HG02970 (cell line): ENCODE measurements around the gene SMARCD3.

ENCODE experiments used
- ATAC-seq: cut with Tn5 transposase; IDR thresholded peaks from one replicate; pipeline ENCODE4 v1.9.1; 2021; ENCODE audit warnings: mild to moderate bottlenecking, moderate library complexity, moderate number of reproducible peaks; ENCODE audit not compliant: unreplicated experiment, low FRiP score

The SMARCD3 gene

GRCh38 chr7:151273651-151274390 is 25.3 kb upstream of the SMARCD3 start:
- ATAC-seq, result no peak

- ATAC-seq, result no peak
Observed at GRCh38 chr7:151272877-151273276, 24.4 kb upstream of the SMARCD3 start.

GRCh38 chr7:151272405-151272804 is 23.9 kb upstream of the SMARCD3 start:
- ATAC-seq, result no peak

GRCh38 chr7:151271699-151272355 is 23.3 kb upstream of the SMARCD3 start:
- ATAC-seq, result no peak

GRCh38 chr7:151269511-151269910 is 21.0 kb upstream of the SMARCD3 start:
- no peak for ATAC-seq

- ATAC-seq, result no peak
Observed at GRCh38 chr7:151265351-151265931, 16.9 kb upstream of the SMARCD3 start.

- ATAC-seq, result no peak
Observed at GRCh38 chr7:151264615-151265014, 16.1 kb upstream of the SMARCD3 start.

- no peak for ATAC-seq
Observed at GRCh38 chr7:151261529-151261928, 13.0 kb upstream of the SMARCD3 start.

GRCh38 chr7:151260883-151261282 is 12.4 kb upstream of the SMARCD3 start:
- no peak for ATAC-seq

- ATAC-seq, result no peak
Observed at GRCh38 chr7:151260471-151260870, 12.0 kb upstream of the SMARCD3 start.

GRCh38 chr7:151257990-151258389 is 9.5 kb upstream of the SMARCD3 start:
- no peak for ATAC-seq

GRCh38 chr7:151256410-151257045 is 8.0 kb upstream of the SMARCD3 start:
- ATAC-seq, result no peak

GRCh38 chr7:151255390-151255789 is 6.9 kb upstream of the SMARCD3 start:
- ATAC-seq, result no peak

- ATAC-seq, result no peak
Observed at GRCh38 chr7:151254851-151255250, 6.4 kb upstream of the SMARCD3 start.

- no peak for ATAC-seq
Observed at GRCh38 chr7:151254316-151254715, 5.8 kb upstream of the SMARCD3 start.

- no peak for ATAC-seq
Observed at GRCh38 chr7:151252961-151253711, 4.6 kb upstream of the SMARCD3 start.

GRCh38 chr7:151252561-151252835 is 4.0 kb upstream of the SMARCD3 start:
- ATAC-seq, result no peak

- ATAC-seq, result no peak
Observed at GRCh38 chr7:151251689-151252560, 3.4 kb upstream of the SMARCD3 start.

GRCh38 chr7:151251328-151251688 is 2.8 kb upstream of the SMARCD3 start:
- ATAC-seq, result no peak
